DOHH2 (cell line): ENCODE results near the gene MAP6.

Experiments
- H3F3A ChIP-seq: fragments of 200-600 bp; sonication (generic), shearing (Covaris generic); 2 replicates; pipeline ENCODE4 v1.6.0; 2016; ENCODE audit warnings: antibody characterized with exemption, mild to moderate bottlenecking; ENCODE audit not compliant: control insufficient read depth, insufficient read depth
- H3K27ac ChIP-seq: fragments of 200-600 bp; sonication (generic); 2 replicates; pipeline ENCODE4 v1.5.1; 2014; ENCODE audit warnings: low read depth, mild to moderate bottlenecking, low read length, moderate library complexity
- H3K27me3 ChIP-seq: fragments of 200-600 bp; sonication (generic); 2 replicates; pipeline ENCODE4 v1.6.1; 2014; ENCODE audit warnings: mild to moderate bottlenecking, low read length, mixed read lengths; ENCODE audit not compliant: control insufficient read depth
- H3K36me3 ChIP-seq: fragments of 200-600 bp; sonication (generic); 2 replicates; pipeline ENCODE4 v1.6.1; 2014; ENCODE audit warnings: mild to moderate bottlenecking, low read length, moderate library complexity, mixed read lengths; ENCODE audit not compliant: control insufficient read depth
- H3K4me1 ChIP-seq: fragments of 200-600 bp; sonication (generic); 2 replicates; pipeline ENCODE4 v1.6.1; 2014; ENCODE audit warnings: mild to moderate bottlenecking, low read length, mixed read lengths; ENCODE audit not compliant: control insufficient read depth
- H3K4me2 ChIP-seq: fragments of 200-600 bp; sonication (generic); 2 replicates; pipeline ENCODE4 v1.6.0; 2014; ENCODE audit warnings: mild to moderate bottlenecking, low read length, moderate library complexity
- H3K4me3 ChIP-seq: fragments of 200-600 bp; sonication (generic); 2 replicates; pipeline ENCODE4 v1.5.1; 2014; ENCODE audit warnings: mild to moderate bottlenecking, low read length, mixed read lengths
- H3K79me2 ChIP-seq: fragments of 200-600 bp; sonication (generic); 2 replicates; pipeline ENCODE4 v1.6.1; 2014; ENCODE audit warnings: mild to moderate bottlenecking, low read length, mixed read lengths; ENCODE audit not compliant: control insufficient read depth
- H3K9me2 ChIP-seq: fragments of 200-600 bp; sonication (generic); replicated peaks from 2 replicates; pipeline ENCODE4 v1.6.1; 2014; ENCODE audit warnings: mild to moderate bottlenecking, low read length, mixed read lengths; ENCODE audit not compliant: control insufficient read depth
- H3K9me3 ChIP-seq: fragments of 200-600 bp; sonication (generic); 2 replicates; pipeline ENCODE4 v1.6.1; 2014; ENCODE audit warnings: antibody characterized with exemption, low read length, mixed read lengths; ENCODE audit not compliant: control insufficient read depth, insufficient read depth
- H4K20me1 ChIP-seq: fragments of 200-600 bp; sonication (generic); 2 replicates; pipeline ENCODE4 v1.6.0; 2014; ENCODE audit warnings: low read depth, mild to moderate bottlenecking, antibody characterized with exemption, low read length, moderate library complexity; ENCODE audit not compliant: control insufficient read depth, insufficient read depth
- EZH2phosphoT487 ChIP-seq: fragments of 200-600 bp; sonication (generic); IDR thresholded peaks from 2 replicates; pipeline ENCODE4 v1.6.1; 2017; ENCODE audit warnings: borderline replicate concordance, mild to moderate bottlenecking, antibody characterized with exemption, low read length, moderate library complexity, mixed read lengths
- TF ChIP-seq, protein P1 (sequence below): fragments of 200-600 bp; sonication (generic); IDR thresholded peaks from one replicate; pipeline ENCODE4 v1.5.1; 2014; ENCODE audit warnings: antibody characterized with exemption, mild to moderate bottlenecking, low read depth, low read length; ENCODE audit not compliant: poor library complexity, severe bottlenecking

The MAP6 gene

DNA sequence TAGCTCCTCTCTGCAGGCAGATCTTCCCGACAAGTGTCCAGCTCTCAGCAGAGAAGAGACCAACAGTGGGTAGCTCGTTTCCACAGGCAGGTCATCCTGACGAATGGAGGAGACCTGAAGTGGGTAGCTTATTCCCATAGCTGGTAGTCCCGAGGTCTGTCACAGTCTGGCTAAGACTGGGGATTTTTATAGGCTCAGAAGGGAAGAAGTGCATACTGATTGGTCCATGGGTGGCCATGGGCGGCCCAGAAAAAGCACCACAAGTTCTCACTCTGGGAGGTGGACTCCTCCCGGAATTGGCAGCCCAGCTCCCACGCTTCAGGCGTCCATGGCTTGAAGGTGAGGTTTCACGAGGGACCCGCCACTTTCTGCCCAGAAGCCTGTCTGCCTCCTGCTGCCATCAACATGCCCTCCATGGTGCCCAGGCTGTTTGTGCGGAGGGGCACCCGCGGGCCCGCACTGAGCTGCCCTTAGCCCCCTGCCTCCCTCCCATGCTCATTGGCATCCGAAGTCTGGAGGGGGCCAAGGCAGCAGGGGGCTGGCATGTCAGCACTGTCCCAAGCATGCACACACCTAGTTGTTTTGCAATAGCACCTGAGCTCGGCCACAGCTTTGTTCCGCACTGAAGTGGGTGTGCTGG, 9.9 kb upstream of the MAP6 start:
- no peak overlapping the region for H3K4me2 ChIP-seq
- no peak overlapping the region for H3K27ac ChIP-seq
- peaks cover 3% of the 10 kb centered on the region; the same call in 1 of the 2 replicates for H3K27me3 ChIP-seq
- H3F3A ChIP-seq = no peaks in the 10 kb centered on the region
- no peaks in the 10 kb centered on the region for H3K79me2 ChIP-seq
- H3K4me3 ChIP-seq = no peak overlapping the region
- no peaks in the 10 kb centered on the region for H3K36me3 ChIP-seq
- H4K20me1 ChIP-seq = no peaks in the 10 kb centered on the region
- H3K4me1 ChIP-seq = no peaks in the 10 kb centered on the region
- no peaks in the 10 kb centered on the region; the same call in 1 of the 2 replicates for H3K9me3 ChIP-seq
- no peaks in the 10 kb centered on the region for H3K9me2 ChIP-seq
- TF ChIP-seq, protein P1, sequence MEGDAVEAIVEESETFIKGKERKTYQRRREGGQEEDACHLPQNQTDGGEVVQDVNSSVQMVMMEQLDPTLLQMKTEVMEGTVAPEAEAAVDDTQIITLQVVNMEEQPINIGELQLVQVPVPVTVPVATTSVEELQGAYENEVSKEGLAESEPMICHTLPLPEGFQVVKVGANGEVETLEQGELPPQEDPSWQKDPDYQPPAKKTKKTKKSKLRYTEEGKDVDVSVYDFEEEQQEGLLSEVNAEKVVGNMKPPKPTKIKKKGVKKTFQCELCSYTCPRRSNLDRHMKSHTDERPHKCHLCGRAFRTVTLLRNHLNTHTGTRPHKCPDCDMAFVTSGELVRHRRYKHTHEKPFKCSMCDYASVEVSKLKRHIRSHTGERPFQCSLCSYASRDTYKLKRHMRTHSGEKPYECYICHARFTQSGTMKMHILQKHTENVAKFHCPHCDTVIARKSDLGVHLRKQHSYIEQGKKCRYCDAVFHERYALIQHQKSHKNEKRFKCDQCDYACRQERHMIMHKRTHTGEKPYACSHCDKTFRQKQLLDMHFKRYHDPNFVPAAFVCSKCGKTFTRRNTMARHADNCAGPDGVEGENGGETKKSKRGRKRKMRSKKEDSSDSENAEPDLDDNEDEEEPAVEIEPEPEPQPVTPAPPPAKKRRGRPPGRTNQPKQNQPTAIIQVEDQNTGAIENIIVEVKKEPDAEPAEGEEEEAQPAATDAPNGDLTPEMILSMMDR = no peak
- no peak for TF ChIP-seq EZH2phosphoT487

DNA sequence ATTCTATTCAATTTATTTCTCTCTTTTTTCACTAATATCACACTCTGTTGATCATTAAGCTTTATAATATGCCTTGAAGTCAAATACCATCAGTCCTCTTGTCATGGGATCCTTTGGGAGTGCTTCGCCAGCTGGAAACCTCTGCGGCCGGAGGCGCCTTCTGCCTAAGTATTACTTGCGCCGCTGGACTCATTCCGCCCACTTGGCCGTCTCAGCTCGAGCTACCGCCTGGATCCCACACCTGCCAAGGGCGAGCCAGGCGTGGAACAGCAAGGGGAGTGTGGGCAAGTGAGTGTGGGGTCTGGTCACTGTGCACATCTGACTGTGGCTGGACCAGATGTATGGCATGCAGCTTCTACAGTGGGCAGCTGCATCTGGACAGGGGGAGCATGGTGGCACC, 9.1 kb upstream of the MAP6 start:
- no peak overlapping the region for H3K4me3 ChIP-seq
- H3K4me2 ChIP-seq = no peak overlapping the region
- H3K4me1 ChIP-seq = no peaks in the 10 kb centered on the region
- H3F3A ChIP-seq = no peaks in the 10 kb centered on the region
- no peak for TF ChIP-seq EZH2phosphoT487
- TF ChIP-seq, protein P1 = no peak
- no peaks in the 10 kb centered on the region for H4K20me1 ChIP-seq
- no peak overlapping the region for H3K27ac ChIP-seq
- H3K9me3 ChIP-seq = no peaks in the 10 kb centered on the region; the same call in 1 of the 2 replicates
- peaks cover 3% of the 10 kb centered on the region; the same call in 1 of the 2 replicates for H3K27me3 ChIP-seq
- no peaks in the 10 kb centered on the region for H3K36me3 ChIP-seq
- no peaks in the 10 kb centered on the region for H3K79me2 ChIP-seq
- no peaks in the 10 kb centered on the region for H3K9me2 ChIP-seq

DNA sequence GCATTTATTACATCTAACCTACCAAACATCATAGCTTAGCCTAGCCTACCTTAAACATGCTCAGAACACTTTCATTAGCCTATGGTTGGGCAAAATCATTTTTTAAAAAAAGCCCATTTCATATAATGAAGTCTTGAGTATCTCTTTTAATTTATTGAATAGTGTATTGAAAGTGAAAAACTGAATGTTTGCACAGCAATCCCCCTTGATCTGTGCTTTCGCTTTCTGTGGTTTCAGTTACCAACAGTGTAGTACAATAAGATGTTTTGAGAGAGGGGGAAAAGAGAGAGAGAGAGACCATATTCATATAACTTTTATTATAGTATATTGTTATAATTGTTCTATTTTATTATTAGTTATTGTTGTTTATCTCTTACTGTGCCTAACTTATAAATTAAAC, 8.4 kb upstream of the MAP6 start:
- no peak overlapping the region for H3K4me2 ChIP-seq
- no peaks in the 10 kb centered on the region for H3K4me1 ChIP-seq

More for the DNA sequence above, 8.4 kb upstream of the MAP6 start:
- Histone ChIP-seq H3K9me3 (no peaks in the 10 kb centered on the region; the same call in 1 of the 2 replicates), H4K20me1 (no peaks in the 10 kb centered on the region), H3K79me2 (no peaks in the 10 kb centered on the region), H3K27me3 (peaks cover 3% of the 10 kb centered on the region; the same call in 1 of the 2 replicates), H3K4me3 (no peak overlapping the region), H3K27ac (no peak overlapping the region), H3K36me3 (no peaks in the 10 kb centered on the region), H3K9me2 (no peaks in the 10 kb centered on the region), H3F3A (no peaks in the 10 kb centered on the region)
- TF ChIP-seq, protein P1 = no peak
- TF ChIP-seq EZH2phosphoT487 = no peak
